PC-9 (cell line): ENCODE results near the gene JSRP1.

Experiments
- CTCF ChIP-seq: fragments of 200-600 bp; sonication (generic); conservative IDR thresholded peaks from 2 replicates; pipeline ENCODE4 v1.6.1; 2017; ENCODE audit warnings: mixed run types, antibody characterized with exemption, mild to moderate bottlenecking, moderate library complexity
- EZH2 ChIP-seq: fragments of 200-600 bp; sonication (generic); IDR thresholded peaks from 2 replicates; pipeline ENCODE4 v1.8.0; 2017; ENCODE audit warnings: antibody characterized with exemption, low read depth

GRCh38 chr19:2221918-2222317 lies 34.3 kb downstream of the JSRP1 start:
- no peak for TF ChIP-seq EZH2
- TF ChIP-seq CTCF, result no peak
